Upper lobe of right lung (tissue), 1 donor: Measurements from ENCODE around the gene MACC1. TPM values are rescaled to one million over a fixed set of nuclear protein-coding genes. Genes with fewer than 3 reads are reported as not detected.

ENCODE experiments used
- ATAC-seq: fragments of 200-7000 bp; cut with Tn5 transposase; one replicate; pipeline ENCODE4 v1.9.1; 2020; ENCODE audit warnings: mild to moderate bottlenecking, moderate library complexity
- DNase-seq: peaks from one replicate; pipeline ENCODE4 v3.0.0-alpha.2; 2020
- H3K27ac ChIP-seq: fragments of 200-600 bp; one replicate; pipeline ENCODE4 v1.8.0; 2022
- H3K27me3 ChIP-seq: fragments of 200-600 bp; one replicate; pipeline ENCODE4 v1.8.0; 2022; ENCODE audit warnings: mild to moderate bottlenecking
- H3K36me3 ChIP-seq: fragments of 200-600 bp; one replicate; pipeline ENCODE4 v1.8.0; 2022
- H3K4me1 ChIP-seq: fragments of 200-600 bp; one replicate; pipeline ENCODE4 v1.8.0; 2022
- H3K4me3 ChIP-seq: fragments of 200-600 bp; one replicate; pipeline ENCODE4 v1.8.0; 2022; ENCODE audit warnings: mild to moderate bottlenecking
- H3K9me3 ChIP-seq: fragments of 200-600 bp; one replicate; pipeline ENCODE4 v1.8.0; 2022
- intact Hi-C: fragments of 100-400 bp; cut with DNase I; formaldehyde crosslinking; loops from one replicate; pipeline ENCODE4 v1.11.0; 2022
- total RNA-seq: library from RNA; stranded (reverse); fragmentation: NEBNext Ultra II Directional; extraction: Animal tissue kit (Norgen Biotek cat#: 25700); gene quantifications from one replicate; pipeline ENCODE4 v1.2.1, GENCODE V29; 2021
- TF ChIP-seq, protein P1 (sequence below): fragments of 200-600 bp; IDR thresholded peaks from one replicate; pipeline ENCODE4 v1.8.0; 2022; ENCODE audit warnings: antibody characterized with exemption
- donor health status: DM: no; HTN: yes; CAD: no; lungs with severe emphysema.

Gene MACC1
- total RNA-seq, 1 donor from 2014 or later: 22.1 TPM

DNA sequence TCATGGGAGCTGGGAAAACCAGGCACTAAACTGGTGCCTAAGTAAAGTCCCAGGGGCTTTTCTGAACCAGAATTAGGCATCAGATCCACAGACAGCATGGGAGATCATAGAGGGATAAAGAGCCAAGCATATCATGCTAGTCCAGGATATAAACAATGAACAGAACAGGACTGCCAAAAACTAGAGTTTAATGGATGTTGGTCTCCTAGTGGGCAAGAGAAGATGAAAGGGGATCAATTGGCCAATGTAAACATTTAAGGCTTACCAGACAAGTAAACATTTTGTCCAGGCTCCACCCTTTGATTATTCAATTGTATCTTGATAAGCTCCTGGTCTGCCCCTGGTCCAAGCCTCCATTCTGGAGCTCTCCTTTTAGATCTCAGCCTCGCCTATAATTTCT lies 18.9 kb downstream of the MACC1 start:
- no peak for DNase-seq
- Histone ChIP-seq H3K27ac (peak overlapping the region; percentile 0), H3K36me3 (no peaks in the 10 kb centered on the region), H3K9me3 (no peaks in the 10 kb centered on the region), H3K27me3 (no peaks in the 10 kb centered on the region), H3K4me3 (no peak overlapping the region), H3K4me1 (peaks cover 6% of the 10 kb centered on the region)
- ATAC-seq: no peak
- TF ChIP-seq, protein P1, sequence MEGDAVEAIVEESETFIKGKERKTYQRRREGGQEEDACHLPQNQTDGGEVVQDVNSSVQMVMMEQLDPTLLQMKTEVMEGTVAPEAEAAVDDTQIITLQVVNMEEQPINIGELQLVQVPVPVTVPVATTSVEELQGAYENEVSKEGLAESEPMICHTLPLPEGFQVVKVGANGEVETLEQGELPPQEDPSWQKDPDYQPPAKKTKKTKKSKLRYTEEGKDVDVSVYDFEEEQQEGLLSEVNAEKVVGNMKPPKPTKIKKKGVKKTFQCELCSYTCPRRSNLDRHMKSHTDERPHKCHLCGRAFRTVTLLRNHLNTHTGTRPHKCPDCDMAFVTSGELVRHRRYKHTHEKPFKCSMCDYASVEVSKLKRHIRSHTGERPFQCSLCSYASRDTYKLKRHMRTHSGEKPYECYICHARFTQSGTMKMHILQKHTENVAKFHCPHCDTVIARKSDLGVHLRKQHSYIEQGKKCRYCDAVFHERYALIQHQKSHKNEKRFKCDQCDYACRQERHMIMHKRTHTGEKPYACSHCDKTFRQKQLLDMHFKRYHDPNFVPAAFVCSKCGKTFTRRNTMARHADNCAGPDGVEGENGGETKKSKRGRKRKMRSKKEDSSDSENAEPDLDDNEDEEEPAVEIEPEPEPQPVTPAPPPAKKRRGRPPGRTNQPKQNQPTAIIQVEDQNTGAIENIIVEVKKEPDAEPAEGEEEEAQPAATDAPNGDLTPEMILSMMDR: no peak
- intact Hi-C loops: no loop called here

DNA sequence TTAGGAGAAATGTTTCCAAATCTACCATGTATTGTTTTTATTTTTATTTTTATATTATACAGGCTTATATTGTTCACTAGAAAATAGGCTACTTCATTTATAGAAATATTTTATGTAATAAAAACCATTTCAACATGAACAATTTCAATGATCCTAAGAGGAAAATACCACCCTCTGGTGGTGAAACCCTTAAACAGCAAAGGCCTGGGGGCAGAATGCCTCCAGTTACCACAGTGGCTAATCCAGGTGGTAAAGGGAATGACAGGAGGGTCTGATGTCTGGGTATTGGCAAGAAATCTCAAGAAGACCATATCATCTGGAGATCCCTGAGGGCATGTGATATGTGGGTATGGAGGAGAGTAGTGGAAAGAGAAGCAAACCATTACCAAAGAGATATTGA lies 19.3 kb downstream of the MACC1 start:
- H3K9me3 ChIP-seq: no peaks in the 10 kb centered on the region
- TF ChIP-seq, protein P1: peak; percentile 45
- DNase-seq: no peak
- no peaks in the 10 kb centered on the region for H3K36me3 ChIP-seq
- no peak overlapping the region for H3K27ac ChIP-seq
- H3K27me3 ChIP-seq: no peaks in the 10 kb centered on the region
- peaks cover 6% of the 10 kb centered on the region for H3K4me1 ChIP-seq
- ATAC-seq: no peak
- intact Hi-C loops: no loop called here
- no peak overlapping the region for H3K4me3 ChIP-seq

DNA sequence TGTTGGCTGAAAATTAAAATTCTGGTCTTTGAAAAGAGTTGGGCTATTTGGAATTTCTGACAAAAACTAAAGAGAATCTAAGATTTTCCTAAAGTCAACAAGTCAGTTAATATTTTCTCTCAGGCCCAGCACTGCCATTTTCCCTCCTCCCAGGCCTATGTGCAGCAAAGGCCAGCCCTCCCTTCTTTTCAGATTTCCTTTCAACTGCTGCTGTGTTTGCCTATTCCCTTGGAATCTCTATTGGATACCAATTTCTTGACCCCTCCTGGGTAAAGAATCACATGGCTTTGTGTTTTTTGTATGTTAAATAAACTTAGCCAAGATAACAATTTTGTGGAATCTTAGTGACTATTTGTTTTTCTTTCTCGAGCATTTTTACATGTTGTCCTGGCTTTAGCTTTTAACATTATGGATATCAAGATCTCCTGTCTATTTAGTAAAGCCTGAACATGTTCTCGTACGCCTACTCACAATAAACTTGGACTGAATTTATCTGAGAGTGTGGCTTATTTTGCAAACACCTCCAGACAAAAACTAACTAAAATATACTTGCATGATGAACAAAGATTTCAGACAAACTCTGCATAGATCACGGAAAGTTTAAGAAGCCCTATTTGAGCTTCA lies 19.9 kb downstream of the MACC1 start:
- Histone ChIP-seq H3K27ac (no peak overlapping the region), H3K4me1 (peaks cover 6% of the 10 kb centered on the region), H3K9me3 (no peaks in the 10 kb centered on the region), H3K4me3 (no peak overlapping the region), H3K36me3 (no peaks in the 10 kb centered on the region), H3K27me3 (no peaks in the 10 kb centered on the region)
- DNase-seq (no peak), ATAC-seq (no peak)
- TF ChIP-seq, protein P1: no peak
- intact Hi-C loops: no loop called here

DNA sequence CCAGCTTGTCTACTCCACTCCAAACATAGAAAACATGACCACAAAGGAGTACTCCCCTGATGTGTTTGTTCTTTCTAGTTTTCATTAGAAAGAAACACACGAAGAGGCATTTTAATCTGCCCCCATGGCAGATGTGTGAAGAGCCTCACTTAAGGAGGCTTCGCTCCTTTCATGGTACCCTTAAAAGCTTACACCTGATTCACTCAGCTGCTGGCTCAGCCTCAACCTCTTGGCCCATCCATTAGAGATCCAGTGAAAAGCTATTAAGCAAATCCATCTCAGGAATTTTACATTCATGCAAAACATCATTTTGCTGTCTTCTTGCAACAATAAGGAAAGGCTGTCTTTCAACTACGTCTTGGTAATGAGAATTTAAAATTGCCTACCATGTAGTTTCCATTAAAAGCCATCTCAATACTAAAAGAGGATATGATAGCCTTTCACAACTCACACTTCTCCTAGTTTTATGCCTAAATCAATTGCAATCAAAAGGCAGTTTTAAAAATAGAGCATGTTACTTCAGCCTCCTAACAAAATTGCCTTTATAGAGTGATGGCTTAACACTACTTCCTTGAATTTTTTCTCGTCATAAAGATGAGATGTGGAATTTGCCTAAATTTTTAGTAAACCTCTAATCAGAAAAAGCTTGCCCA lies 22.7 kb downstream of the MACC1 start:
- Histone ChIP-seq H3K36me3 (no peaks in the 10 kb centered on the region), H3K4me3 (no peak overlapping the region), H3K9me3 (peaks cover 5% of the 10 kb centered on the region), H3K27me3 (no peaks in the 10 kb centered on the region), H3K27ac (no peak overlapping the region), H3K4me1 (no peaks in the 10 kb centered on the region)
- intact Hi-C loops: no loop called here
- TF ChIP-seq, protein P1: no peak
- ATAC-seq (peak; percentile 7), DNase-seq (no peak)

DNA sequence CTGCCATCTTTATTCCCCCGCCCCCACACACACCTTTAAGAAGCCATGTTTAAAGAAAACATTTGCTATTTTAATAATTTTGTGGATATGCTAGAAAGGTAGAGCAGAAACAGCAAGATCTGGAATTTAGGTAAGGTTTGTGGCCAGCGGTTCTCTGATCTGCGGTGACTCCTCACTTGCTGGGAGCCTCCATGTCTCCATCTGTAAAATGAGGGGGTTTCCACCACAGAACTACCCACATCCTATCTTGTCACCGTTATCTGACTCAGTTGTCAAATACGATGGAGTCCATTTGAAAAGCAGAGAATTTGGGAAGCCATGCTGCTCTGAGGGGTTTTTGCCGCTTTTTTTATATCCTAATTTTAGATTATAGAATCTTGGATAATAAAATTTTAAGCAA lies 23.3 kb downstream of the MACC1 start:
- H3K27me3 ChIP-seq: no peaks in the 10 kb centered on the region
- H3K4me3 ChIP-seq: no peak overlapping the region
- ATAC-seq: no peak
- H3K27ac ChIP-seq: peak overlapping the region; percentile 17
- TF ChIP-seq, protein P1: no peak
- no peaks in the 10 kb centered on the region for H3K4me1 ChIP-seq
- peaks cover 5% of the 10 kb centered on the region for H3K9me3 ChIP-seq
- DNase-seq: no peak
- intact Hi-C loops: no loop called here
- no peaks in the 10 kb centered on the region for H3K36me3 ChIP-seq
